Transverse colon (tissue), 4 donors: ENCODE measurements around the gene A1BG.

Experiments
- CTCF ChIP-seq, 5 experiments: fragments of 200-600 bp in 3 of 5; fragments of 450-650 bp in 2 of 5; sonication (generic) in 3 of 5; IDR thresholded peaks; 1 replicate in 2 of 5; 2 replicates in 3 of 5; pipeline ENCODE4 v1.5.1; 2016 to 2017; ENCODE audit warnings: antibody characterized with exemption in 5 of 5, inconsistent platforms in 3 of 5, mild to moderate bottlenecking in 2 of 5, moderate library complexity in 1 of 5
- POLR2A ChIP-seq: fragments of 450-650 bp; IDR thresholded peaks from one replicate; pipeline ENCODE4 v1.6.1; 2016; ENCODE audit warnings: antibody characterized with exemption, mild to moderate bottlenecking, moderate library complexity
- POLR2AphosphoS5 ChIP-seq, 3 donors: sonication (generic); formaldehyde crosslinking; IDR thresholded peaks; one replicate each; pipeline ENCODE4 v1.6.1; 2016; ENCODE audit warnings: antibody characterized with exemption in 3 of 3

GRCh38 chr19:58319241-58319640 is 34.1 kb downstream of the A1BG start:
- TF ChIP-seq CTCF (IDR thresholded peaks at IDR 0.05), result no peak
- no peak for TF ChIP-seq POLR2A
- TF ChIP-seq POLR2AphosphoS5 (IDR thresholded peaks at IDR 0.05), result no peak
